ENCODE measurements around the gene LEP. TPM values are rescaled to one million over a fixed set of nuclear protein-coding genes. Genes with fewer than 3 reads are reported as not detected.
A peak's percentile ranks its signal among the peaks of the same experiment; 100 is the strongest.

LEP gene
- total RNA-seq, 1 donor from 2014 or later = not detected

DNA sequence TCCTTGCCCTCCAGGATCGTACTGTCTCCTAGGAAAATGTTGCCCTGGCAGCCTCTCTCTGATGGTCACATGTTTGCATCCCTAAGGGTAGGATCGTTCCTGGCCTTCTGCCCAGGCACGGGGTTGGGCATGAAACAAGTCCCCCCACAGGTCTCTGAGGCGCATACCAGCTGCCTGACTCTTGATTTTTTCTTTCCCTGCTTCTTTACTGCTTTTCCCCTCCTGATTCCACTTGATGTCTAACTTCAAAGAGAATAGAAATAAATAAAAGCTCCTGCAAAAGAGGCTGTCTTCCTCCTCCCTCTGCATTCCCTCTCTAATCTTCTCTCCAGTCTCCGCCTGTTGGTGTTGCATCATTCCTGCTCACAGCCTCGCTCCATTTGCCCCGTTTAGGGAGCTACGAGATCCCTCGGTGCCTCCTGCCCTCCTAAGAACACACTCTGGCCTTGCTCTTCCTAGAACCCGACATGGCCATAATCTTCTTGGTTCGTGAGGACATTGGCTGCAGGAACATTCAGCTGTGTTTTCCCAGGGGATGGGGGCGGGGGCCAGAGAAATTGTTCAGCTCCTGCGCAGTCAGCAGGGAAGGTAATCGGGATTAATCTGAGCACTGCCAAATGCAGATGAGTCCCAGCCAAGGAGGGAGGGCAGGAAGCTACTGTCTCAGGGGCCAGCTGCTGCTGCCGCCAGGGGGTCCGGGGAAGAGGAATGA, 26.0 kb downstream of the LEP start:
- Histone ChIP-seq H3K4me2 (peak overlapping the region; percentile 63), H3K9ac (no peak overlapping the region), H4K20me1 (ENCODE audit: low read depth) (no peaks in the 10 kb centered on the region), H3K4me3 (peak overlapping the region; percentile 25), H3K4me1 (peaks cover 21% of the 10 kb centered on the region), H3K27ac (peak overlapping the region; percentile 39), H3K79me2 (ENCODE audit: low read depth) (no peaks in the 10 kb centered on the region), H2AFZ (replicated peaks) (peak overlapping the region; percentile 71), H3F3A (ENCODE audit: low read depth) (peaks cover 26% of the 10 kb centered on the region), H3K27me3 (no peaks in the 10 kb centered on the region), H3K36me3 (no peaks in the 10 kb centered on the region), H3K9me3 (ENCODE audit: low read depth) (no peaks in the 10 kb centered on the region)
- Mint-ChIP-seq H3K36me3 (peaks cover 2% of the 10 kb centered on the region), H3K27ac (peak overlapping the region; percentile 80), H3K27me3 (ENCODE audit: insufficient read depth, low read depth) (peaks cover 13% of the 10 kb centered on the region), H3K4me3 (peak overlapping the region; percentile 74), H3K9me3 (no peaks in the 10 kb centered on the region), H3K4me1 (peaks cover 34% of the 10 kb centered on the region)
- DNase-seq (ENCODE audit: low spot score) = peak; percentile 73
- TF ChIP-seq, protein P1, sequence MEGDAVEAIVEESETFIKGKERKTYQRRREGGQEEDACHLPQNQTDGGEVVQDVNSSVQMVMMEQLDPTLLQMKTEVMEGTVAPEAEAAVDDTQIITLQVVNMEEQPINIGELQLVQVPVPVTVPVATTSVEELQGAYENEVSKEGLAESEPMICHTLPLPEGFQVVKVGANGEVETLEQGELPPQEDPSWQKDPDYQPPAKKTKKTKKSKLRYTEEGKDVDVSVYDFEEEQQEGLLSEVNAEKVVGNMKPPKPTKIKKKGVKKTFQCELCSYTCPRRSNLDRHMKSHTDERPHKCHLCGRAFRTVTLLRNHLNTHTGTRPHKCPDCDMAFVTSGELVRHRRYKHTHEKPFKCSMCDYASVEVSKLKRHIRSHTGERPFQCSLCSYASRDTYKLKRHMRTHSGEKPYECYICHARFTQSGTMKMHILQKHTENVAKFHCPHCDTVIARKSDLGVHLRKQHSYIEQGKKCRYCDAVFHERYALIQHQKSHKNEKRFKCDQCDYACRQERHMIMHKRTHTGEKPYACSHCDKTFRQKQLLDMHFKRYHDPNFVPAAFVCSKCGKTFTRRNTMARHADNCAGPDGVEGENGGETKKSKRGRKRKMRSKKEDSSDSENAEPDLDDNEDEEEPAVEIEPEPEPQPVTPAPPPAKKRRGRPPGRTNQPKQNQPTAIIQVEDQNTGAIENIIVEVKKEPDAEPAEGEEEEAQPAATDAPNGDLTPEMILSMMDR (IDR thresholded peaks at IDR 0.05) = peak; percentile 17
- TF ChIP-seq EZH2phosphoT487 (IDR thresholded peaks at IDR 0.05) = no peak

GRCh38 chr7:128267595-128267924, 26.5 kb downstream of the LEP start:
- Mint-ChIP-seq H3K4me3 (peak overlapping the region; percentile 74), H3K27ac (peak overlapping the region; percentile 80), H3K27me3 (ENCODE audit: insufficient read depth, low read depth) (peaks cover 13% of the 10 kb centered on the region), H3K9me3 (peaks cover 2% of the 10 kb centered on the region), H3K36me3 (peaks cover 2% of the 10 kb centered on the region), H3K4me1 (peaks cover 34% of the 10 kb centered on the region)
- Histone ChIP-seq H4K20me1 (ENCODE audit: low read depth) (no peaks in the 10 kb centered on the region), H3K27me3 (no peaks in the 10 kb centered on the region), H3F3A (ENCODE audit: low read depth) (peaks cover 26% of the 10 kb centered on the region), H3K9me3 (ENCODE audit: low read depth) (no peaks in the 10 kb centered on the region), H3K9ac (no peak overlapping the region), H3K4me1 (peaks cover 21% of the 10 kb centered on the region), H3K4me2 (peak overlapping the region; percentile 63), H3K27ac (peak overlapping the region; percentile 39), H3K4me3 (peak overlapping the region; percentile 25), H3K79me2 (ENCODE audit: low read depth) (no peaks in the 10 kb centered on the region), H3K36me3 (no peaks in the 10 kb centered on the region), H2AFZ (replicated peaks) (peak overlapping the region; percentile 71)
- no peak for DNase-seq (ENCODE audit: low spot score)
- no peak for TF ChIP-seq EZH2 (IDR thresholded peaks at IDR 0.05)
- no peak for TF ChIP-seq EZH2phosphoT487 (IDR thresholded peaks at IDR 0.05)
- TF ChIP-seq, protein P1 (IDR thresholded peaks at IDR 0.05) = no peak

- Histone ChIP-seq H3F3A (ENCODE audit: low read depth) (peaks cover 26% of the 10 kb centered on the region), H3K79me2 (ENCODE audit: low read depth) (no peaks in the 10 kb centered on the region), H3K4me2 (peak overlapping the region; percentile 63), H3K9me3 (ENCODE audit: low read depth) (no peaks in the 10 kb centered on the region), H3K36me3 (no peaks in the 10 kb centered on the region), H2AFZ (replicated peaks) (no peak overlapping the region), H3K4me1 (peaks cover 21% of the 10 kb centered on the region), H3K9ac (no peak overlapping the region), H3K27me3 (no peaks in the 10 kb centered on the region), H3K27ac (no peak overlapping the region), H3K4me3 (no peak overlapping the region), H4K20me1 (ENCODE audit: low read depth) (no peaks in the 10 kb centered on the region)
- Mint-ChIP-seq H3K4me3 (no peak overlapping the region), H3K27me3 (ENCODE audit: insufficient read depth, low read depth) (peaks cover 11% of the 10 kb centered on the region), H3K36me3 (peaks cover 2% of the 10 kb centered on the region), H3K9me3 (peaks cover 2% of the 10 kb centered on the region), H3K4me1 (peaks cover 34% of the 10 kb centered on the region), H3K27ac (no peak overlapping the region)
- DNase-seq (ENCODE audit: low spot score) = peak; percentile 49
- no peak for TF ChIP-seq EZH2phosphoT487 (IDR thresholded peaks at IDR 0.05)
- no peak for TF ChIP-seq EZH2 (IDR thresholded peaks at IDR 0.05)
- TF ChIP-seq, protein P1 (IDR thresholded peaks at IDR 0.05) = no peak
Measured at GRCh38 chr7:128268233-128268632, 27.2 kb downstream of the LEP start.

All from neural progenitor cell (in vitro differentiated cells).